DLD1 (cell line): ENCODE results near the gene COX14.
"Not testable (repeated sequence)": the region's sequence is repeated elsewhere in the genome, so short reads cannot be mapped to it uniquely, and the experiment has no call there.

Experiments
- in situ Hi-C: cut with HindIII; loops from 2 replicates; pipeline ENCODE4 v1.10.0; 2017; ENCODE audit warnings: low sequenced_read_pairs

Gene COX14

GRCh38 chr12:50151047-50151687 lies 39.1 kb downstream of the COX14 start:
- in situ Hi-C loops = no loop called here

GRCh38 chr12:50154947-50155346 lies 42.9 kb downstream of the COX14 start:
- in situ Hi-C loops = not testable (repeated sequence)

GRCh38 chr12:50156641-50157040 lies 44.6 kb downstream of the COX14 start:
- in situ Hi-C loops = no loop called here

- in situ Hi-C loops = no loop called here
Measured at GRCh38 chr12:50157259-50157658, 45.2 kb downstream of the COX14 start.

GRCh38 chr12:50160643-50161042 lies 48.6 kb downstream of the COX14 start:
- in situ Hi-C loops = no loop called here

GRCh38 chr12:50162230-50162629 lies 50.2 kb downstream of the COX14 start:
- in situ Hi-C loops = no loop called here

GRCh38 chr12:50164963-50165362 lies 52.9 kb downstream of the COX14 start:
- in situ Hi-C loops = no loop called here

GRCh38 chr12:50166799-50167048 lies 54.7 kb downstream of the COX14 start:
- in situ Hi-C loops = no loop called here

GRCh38 chr12:50167049-50167828 lies 55.2 kb downstream of the COX14 start, which contains the start of gene CERS5:
CERS5 (minus strand) TSS chr12:50167369; CDS start chr12:50167297, 72 bp downstream.
- in situ Hi-C loops = no loop called here
